ENCODE data around the gene SYNGR3.

- TF ChIP-seq CTCF (IDR thresholded peaks at IDR 0.05; ENCODE audit: insufficient read depth, low read depth, low read length) (no peak), EZH2 (IDR thresholded peaks at IDR 0.05; ENCODE audit: insufficient read depth, low read length) (no peak)
Observed at GRCh38 chr16:2008009-2008526, 18.3 kb downstream of the SYNGR3 start.
